Ishikawa (cell line): ENCODE measurements around the gene CLEC5A.

Experiments used
- CEBPB ChIP-seq: IDR thresholded peaks from 2 replicates; pipeline ENCODE4 v1.6.1; 2012
- CREB1 ChIP-seq: IDR thresholded peaks from 2 replicates; pipeline ENCODE4 v1.6.1; 2012; ENCODE audit warnings: low read depth
- EGR1 ChIP-seq: IDR thresholded peaks from 2 replicates; pipeline ENCODE4 v1.6.1; 2012
- EP300 ChIP-seq: IDR thresholded peaks from 2 replicates; pipeline ENCODE4 v1.6.1; 2012; ENCODE audit warnings: borderline replicate concordance
- FOXM1 ChIP-seq: IDR thresholded peaks from 2 replicates; pipeline ENCODE4 v1.6.1; 2012; ENCODE audit warnings: low read depth, borderline replicate concordance
- NFIC ChIP-seq: IDR thresholded peaks from 2 replicates; pipeline ENCODE4 v1.6.1; 2012
- RAD21 ChIP-seq: IDR thresholded peaks from 2 replicates; pipeline ENCODE4 v1.6.1; 2012; ENCODE audit warnings: low read depth
- TAF1 ChIP-seq: IDR thresholded peaks from 2 replicates; pipeline ENCODE4 v1.6.1; 2012; ENCODE audit warnings: low read depth, mild to moderate bottlenecking
- TCF12 ChIP-seq: IDR thresholded peaks from 2 replicates; pipeline ENCODE4 v1.6.1; 2012; ENCODE audit warnings: low read depth
- TEAD4 ChIP-seq: IDR thresholded peaks from 2 replicates; pipeline ENCODE4 v1.6.1; 2012
- YY1 ChIP-seq: IDR thresholded peaks from 2 replicates; pipeline ENCODE4 v1.6.1; 2012; ENCODE audit warnings: low read depth
- ZBTB7A ChIP-seq: IDR thresholded peaks from 2 replicates; pipeline ENCODE4 v1.6.1; 2012; ENCODE audit warnings: low read depth
- TF ChIP-seq, protein P1 (sequence below): IDR thresholded peaks from 2 replicates; pipeline ENCODE4 v1.6.1; 2012
- TF ChIP-seq, protein P2 (sequence below): IDR thresholded peaks from 2 replicates; pipeline ENCODE4 v1.6.1; 2012; ENCODE audit warnings: low read depth, mild to moderate bottlenecking
- TF ChIP-seq, protein P3 (sequence below): IDR thresholded peaks from 2 replicates; pipeline ENCODE4 v1.6.1; 2012

Gene CLEC5A

DNA sequence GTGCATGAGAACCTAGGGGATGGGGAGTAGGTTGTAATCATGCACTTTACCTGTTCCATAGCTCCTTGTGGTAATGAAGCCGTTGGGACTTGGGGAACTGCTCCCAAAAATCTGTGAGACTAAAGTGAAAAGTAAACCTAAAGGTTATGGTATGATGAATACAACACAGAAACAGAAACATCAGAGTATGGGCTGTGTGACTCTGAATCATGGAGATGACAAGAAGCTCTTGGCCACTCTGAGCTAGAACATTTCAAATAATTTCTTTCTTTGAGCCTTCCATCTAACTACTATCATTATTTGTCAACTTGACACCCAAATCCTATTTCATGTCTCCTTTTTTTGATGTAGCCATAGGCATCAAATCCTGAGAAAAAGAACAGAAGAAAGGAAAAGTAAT is 2.9 kb downstream of the CLEC5A start:
- TF ChIP-seq TAF1 (no peak), CEBPB (no peak), TCF12 (no peak), FOXM1 (no peak), YY1 (no peak)

DNA sequence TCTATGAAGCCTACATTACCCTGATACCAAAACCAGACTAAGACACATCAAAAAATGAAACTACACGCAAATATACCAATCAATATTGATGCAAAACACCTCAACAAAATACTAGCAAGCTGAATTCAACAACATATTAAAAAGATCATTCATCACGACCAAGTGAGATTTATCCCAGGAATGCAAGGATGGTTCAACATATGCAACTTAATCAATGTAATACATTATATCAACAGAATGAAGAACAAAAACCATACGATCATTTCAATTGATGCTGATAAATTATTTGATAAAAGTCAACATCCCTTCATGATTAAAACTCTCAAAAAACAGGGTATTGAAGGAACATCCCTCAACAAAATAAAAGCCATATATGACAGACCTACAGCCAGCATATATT is 5.7 kb downstream of the CLEC5A start:
- TF ChIP-seq RAD21 (no peak), NFIC (no peak), CEBPB (no peak), YY1 (no peak), CREB1 (no peak), TCF12 (no peak)
- TF ChIP-seq, protein P1, sequence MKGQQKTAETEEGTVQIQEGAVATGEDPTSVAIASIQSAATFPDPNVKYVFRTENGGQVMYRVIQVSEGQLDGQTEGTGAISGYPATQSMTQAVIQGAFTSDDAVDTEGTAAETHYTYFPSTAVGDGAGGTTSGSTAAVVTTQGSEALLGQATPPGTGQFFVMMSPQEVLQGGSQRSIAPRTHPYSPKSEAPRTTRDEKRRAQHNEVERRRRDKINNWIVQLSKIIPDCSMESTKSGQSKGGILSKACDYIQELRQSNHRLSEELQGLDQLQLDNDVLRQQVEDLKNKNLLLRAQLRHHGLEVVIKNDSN: no peak
- TF ChIP-seq, protein P2, sequence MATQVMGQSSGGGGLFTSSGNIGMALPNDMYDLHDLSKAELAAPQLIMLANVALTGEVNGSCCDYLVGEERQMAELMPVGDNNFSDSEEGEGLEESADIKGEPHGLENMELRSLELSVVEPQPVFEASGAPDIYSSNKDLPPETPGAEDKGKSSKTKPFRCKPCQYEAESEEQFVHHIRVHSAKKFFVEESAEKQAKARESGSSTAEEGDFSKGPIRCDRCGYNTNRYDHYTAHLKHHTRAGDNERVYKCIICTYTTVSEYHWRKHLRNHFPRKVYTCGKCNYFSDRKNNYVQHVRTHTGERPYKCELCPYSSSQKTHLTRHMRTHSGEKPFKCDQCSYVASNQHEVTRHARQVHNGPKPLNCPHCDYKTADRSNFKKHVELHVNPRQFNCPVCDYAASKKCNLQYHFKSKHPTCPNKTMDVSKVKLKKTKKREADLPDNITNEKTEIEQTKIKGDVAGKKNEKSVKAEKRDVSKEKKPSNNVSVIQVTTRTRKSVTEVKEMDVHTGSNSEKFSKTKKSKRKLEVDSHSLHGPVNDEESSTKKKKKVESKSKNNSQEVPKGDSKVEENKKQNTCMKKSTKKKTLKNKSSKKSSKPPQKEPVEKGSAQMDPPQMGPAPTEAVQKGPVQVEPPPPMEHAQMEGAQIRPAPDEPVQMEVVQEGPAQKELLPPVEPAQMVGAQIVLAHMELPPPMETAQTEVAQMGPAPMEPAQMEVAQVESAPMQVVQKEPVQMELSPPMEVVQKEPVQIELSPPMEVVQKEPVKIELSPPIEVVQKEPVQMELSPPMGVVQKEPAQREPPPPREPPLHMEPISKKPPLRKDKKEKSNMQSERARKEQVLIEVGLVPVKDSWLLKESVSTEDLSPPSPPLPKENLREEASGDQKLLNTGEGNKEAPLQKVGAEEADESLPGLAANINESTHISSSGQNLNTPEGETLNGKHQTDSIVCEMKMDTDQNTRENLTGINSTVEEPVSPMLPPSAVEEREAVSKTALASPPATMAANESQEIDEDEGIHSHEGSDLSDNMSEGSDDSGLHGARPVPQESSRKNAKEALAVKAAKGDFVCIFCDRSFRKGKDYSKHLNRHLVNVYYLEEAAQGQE: no peak

DNA sequence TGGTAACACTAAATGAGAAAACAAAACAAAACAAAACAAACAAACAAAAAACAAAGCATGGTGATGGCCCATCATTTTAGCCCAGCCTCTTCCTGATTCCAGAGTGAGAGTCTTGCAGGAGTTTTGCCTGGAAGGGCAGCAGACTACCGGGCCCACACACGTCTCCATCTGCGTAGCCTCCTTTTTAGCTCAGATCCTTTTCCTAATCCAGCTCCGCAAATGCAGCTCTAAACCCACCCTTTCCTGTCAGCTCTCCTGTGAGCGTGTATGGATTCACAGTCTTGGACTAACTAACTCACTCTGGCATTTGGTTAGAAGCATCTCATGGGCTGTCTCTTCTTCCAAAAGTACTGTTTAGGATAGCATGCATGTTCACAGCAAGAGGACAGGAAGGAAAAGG is 16.6 kb downstream of the CLEC5A start:
- TF ChIP-seq, protein P2: no peak

DNA sequence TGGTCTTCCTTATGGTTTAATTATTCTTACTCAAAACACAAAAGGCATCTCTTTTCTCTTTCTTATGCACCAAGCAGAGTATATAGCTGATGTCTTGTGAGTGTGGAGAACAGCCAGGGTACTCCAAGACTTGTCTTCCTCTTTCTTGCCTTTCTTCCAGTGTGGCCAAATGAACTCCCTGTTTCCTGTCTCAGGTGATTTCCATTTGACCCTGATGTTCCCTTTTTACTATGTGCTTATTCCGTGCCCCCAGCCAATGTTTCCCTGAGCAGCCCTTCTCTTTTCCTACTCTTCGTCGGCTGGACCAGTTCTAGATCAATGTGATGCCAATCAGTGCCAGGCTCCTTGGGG is 18.0 kb downstream of the CLEC5A start:
- TF ChIP-seq EP300 (no peak), NFIC (no peak), ZBTB7A (no peak)

DNA sequence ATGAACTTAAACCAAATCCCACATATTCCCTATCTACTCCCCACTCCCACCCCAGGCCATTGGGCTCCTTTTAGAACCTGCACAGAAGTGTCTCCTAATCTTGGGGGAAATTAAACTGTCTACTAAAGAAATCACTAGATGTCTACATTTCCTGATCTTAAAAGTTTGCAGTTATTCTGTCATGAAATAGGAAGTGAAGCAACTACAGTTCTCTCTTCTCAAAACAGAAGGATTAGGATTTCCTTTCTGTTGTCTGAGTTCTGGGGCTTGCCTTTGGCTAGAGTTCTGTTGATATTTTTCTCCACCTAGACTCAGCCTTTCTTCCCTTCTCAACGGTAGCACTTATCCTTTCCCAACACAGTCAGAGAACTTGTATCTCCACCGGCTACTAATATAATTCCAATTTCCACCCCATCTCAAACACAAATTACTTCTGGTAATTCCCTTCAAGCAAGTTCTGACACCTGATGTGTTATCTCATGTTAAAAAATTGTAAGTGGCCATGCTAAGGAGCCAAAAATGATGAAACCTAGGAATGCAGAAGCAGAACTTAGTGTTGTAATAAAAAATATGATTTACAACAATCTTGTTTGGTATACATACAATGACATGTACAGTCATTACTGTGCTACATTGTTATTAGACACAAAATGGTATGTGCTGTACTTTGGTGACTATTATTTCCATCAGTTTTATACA is 18.5 kb downstream of the CLEC5A start:
- TF ChIP-seq, protein P1: no peak
- no peak for TF ChIP-seq ZBTB7A

DNA sequence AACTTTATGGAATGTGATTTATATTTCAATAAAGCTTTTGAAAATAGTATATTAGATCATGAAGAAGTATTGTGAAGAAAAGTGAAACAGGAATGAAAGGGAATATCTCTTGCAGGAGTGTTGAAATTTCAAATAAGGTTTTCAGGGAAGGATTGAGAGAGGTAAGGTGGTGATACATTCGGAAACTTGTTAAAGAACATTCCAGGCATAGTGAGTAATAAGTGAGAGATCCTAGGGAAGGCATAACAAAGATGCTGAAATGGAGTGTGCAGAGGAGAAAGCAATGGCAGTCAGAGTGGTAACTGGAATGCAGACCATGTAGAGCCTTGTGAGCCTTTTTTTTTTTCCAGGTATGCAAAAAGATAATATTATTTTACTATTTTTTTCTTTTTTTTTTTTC is 26.5 kb downstream of the CLEC5A start:
- TF ChIP-seq EGR1 (no peak), FOXM1 (no peak), EP300 (no peak), NFIC (no peak), TEAD4 (no peak), ZBTB7A (no peak), TCF12 (no peak), YY1 (no peak), TAF1 (no peak), RAD21 (no peak), CEBPB (no peak), CREB1 (no peak)
- TF ChIP-seq, protein P3, sequence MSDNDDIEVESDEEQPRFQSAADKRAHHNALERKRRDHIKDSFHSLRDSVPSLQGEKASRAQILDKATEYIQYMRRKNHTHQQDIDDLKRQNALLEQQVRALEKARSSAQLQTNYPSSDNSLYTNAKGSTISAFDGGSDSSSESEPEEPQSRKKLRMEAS: no peak
- TF ChIP-seq, protein P1: no peak

DNA sequence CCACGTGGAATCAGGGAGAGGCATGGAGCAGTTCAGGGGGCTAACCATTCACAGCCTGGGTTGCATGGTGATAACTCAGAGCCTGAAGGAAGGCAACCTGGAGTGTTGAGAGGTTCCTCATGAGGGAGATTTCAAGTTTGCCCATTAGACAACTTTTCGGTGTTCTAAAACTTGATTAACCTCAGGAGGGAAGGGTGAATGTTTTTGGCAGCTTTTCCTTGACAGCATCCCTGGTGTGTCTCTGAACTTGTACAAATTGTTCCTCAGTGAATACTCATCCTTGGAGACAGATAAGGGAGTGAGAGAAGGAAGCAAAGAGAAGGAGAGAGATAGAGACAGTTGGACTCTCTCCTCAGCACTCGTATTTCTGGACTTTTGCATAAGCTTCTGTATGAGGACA is 30.7 kb downstream of the CLEC5A start, which contains the start of gene OR9A4:
Gene OR9A4 (plus strand): TSS at position 301 of the 400 bp plus-strand sequence. CDS start 2,477 bp downstream, outside the sequence.
- no peak for TF ChIP-seq NFIC
- TF ChIP-seq, protein P1: no peak
- TF ChIP-seq, protein P3: no peak
- no peak for TF ChIP-seq EP300
- no peak for TF ChIP-seq RAD21
- no peak for TF ChIP-seq CEBPB
